GM20431 (cell line): ENCODE data around the gene DDTL.
"Not testable (repeated sequence)": the region's sequence is repeated elsewhere in the genome, so short reads cannot be mapped to it uniquely, and the experiment has no call there.

ENCODE experiments used
- in situ Hi-C: fragments of 300-500 bp; cut with MseI, MboI; formaldehyde crosslinking; loops from one replicate; pipeline ENCODE4 v1.15.0; 2020; ENCODE audit warnings: low sequenced_read_pairs; ENCODE audit not compliant: unreplicated experiment

The DDTL gene

GRCh38 chr22:23966094-23966493 is 594 bp upstream of the DDTL start:
- in situ Hi-C loops, result not testable (repeated sequence)

GRCh38 chr22:23969071-23969470 is 2.4 kb downstream of the DDTL start:
- in situ Hi-C loops, result no loop called here

GRCh38 chr22:23970201-23970641 is 3.5 kb downstream of the DDTL start:
- in situ Hi-C loops, result no loop called here

GRCh38 chr22:23970816-23971486 is 4.3 kb downstream of the DDTL start:
- in situ Hi-C loops, result no loop called here

GRCh38 chr22:23971927-23972326 is 5.2 kb downstream of the DDTL start:
- in situ Hi-C loops, result not testable (repeated sequence)

GRCh38 chr22:23974345-23974744 is 7.7 kb downstream of the DDTL start, which contains the start of gene DDT:
TSS of gene DDT (minus strand) at chr22:23974441. CDS start at chr22:23974414, 27 bp downstream.
- in situ Hi-C loops, result not testable (repeated sequence)

GRCh38 chr22:23974836-23975352 is 8.2 kb downstream of the DDTL start:
- in situ Hi-C loops, result not testable (repeated sequence)

- in situ Hi-C loops, result not testable (repeated sequence)
These were observed 10.6 kb downstream of the DDTL start for GRCh38 chr22:23977304-23977703.

GRCh38 chr22:23979557-23980240 is 13.0 kb downstream of the DDTL start, which contains the start of gene GSTT2:
TSS of gene GSTT2 (plus strand) at chr22:23980134.
- in situ Hi-C loops, result not testable (repeated sequence)

GRCh38 chr22:23980567-23980966 is 13.9 kb downstream of the DDTL start:
- in situ Hi-C loops, result not testable (repeated sequence)

- in situ Hi-C loops, result no loop called here
These were observed 17.7 kb downstream of the DDTL start for GRCh38 chr22:23984430-23984829.

- in situ Hi-C loops, result not testable (repeated sequence)
These were observed 19.4 kb downstream of the DDTL start for GRCh38 chr22:23986089-23986488.

- in situ Hi-C loops, result not testable (repeated sequence)
These were observed 20.0 kb downstream of the DDTL start for GRCh38 chr22:23986538-23987178.

- in situ Hi-C loops, result not testable (repeated sequence)
These were observed 23.0 kb downstream of the DDTL start for GRCh38 chr22:23989583-23990244.

- in situ Hi-C loops, result not testable (repeated sequence)
These were observed 26.4 kb downstream of the DDTL start for GRCh38 chr22:23993080-23993479.

- in situ Hi-C loops, result not testable (repeated sequence)
These were observed 27.0 kb downstream of the DDTL start for GRCh38 chr22:23993581-23994177.

GRCh38 chr22:23997092-23997491 is 30.4 kb downstream of the DDTL start:
- in situ Hi-C loops, result no loop called here

- in situ Hi-C loops, result loop anchor here (25.0 kb wide), 1 partner anchor 538 kb away; no protein-coding TSS in a partner anchor
These were observed 33.1 kb downstream of the DDTL start for GRCh38 chr22:23999779-24000178.

GRCh38 chr22:24001314-24001713 is 34.6 kb downstream of the DDTL start:
- in situ Hi-C loops, result loop anchor here (25.0 kb wide), 1 partner anchor 536 kb away; no protein-coding TSS in a partner anchor

- in situ Hi-C loops, result loop anchor here (25.0 kb wide), 1 partner anchor 535 kb away; no protein-coding TSS in a partner anchor
These were observed 35.6 kb downstream of the DDTL start for GRCh38 chr22:24002272-24002671.
